Keratinocyte (primary cell): ENCODE results near the gene LYPLA2.

Experiments
- EZH2 ChIP-seq: IDR thresholded peaks from one replicate; pipeline ENCODE4 v1.6.1; 2012; ENCODE audit warnings: inconsistent platforms, mild to moderate bottlenecking, low read length, moderate library complexity
- TF ChIP-seq, protein P1 (sequence below), 3 experiments: IDR thresholded peaks in 1 of 3; conservative IDR thresholded peaks in 1 of 3; optimal IDR thresholded peaks in 1 of 3; 2 replicates in 2 of 3; 3 replicates in 1 of 3; pipeline versions ENCODE3 to v1.5.1; 2011; ENCODE audit warnings: low read length in 3 of 3, mild to moderate bottlenecking in 3 of 3, moderate library complexity in 2 of 3, control low read depth in 1 of 3, inconsistent platforms in 1 of 3; ENCODE audit not compliant: insufficient read depth in 2 of 3; ENCODE audit errors: extremely low read depth in 1 of 3

DNA sequence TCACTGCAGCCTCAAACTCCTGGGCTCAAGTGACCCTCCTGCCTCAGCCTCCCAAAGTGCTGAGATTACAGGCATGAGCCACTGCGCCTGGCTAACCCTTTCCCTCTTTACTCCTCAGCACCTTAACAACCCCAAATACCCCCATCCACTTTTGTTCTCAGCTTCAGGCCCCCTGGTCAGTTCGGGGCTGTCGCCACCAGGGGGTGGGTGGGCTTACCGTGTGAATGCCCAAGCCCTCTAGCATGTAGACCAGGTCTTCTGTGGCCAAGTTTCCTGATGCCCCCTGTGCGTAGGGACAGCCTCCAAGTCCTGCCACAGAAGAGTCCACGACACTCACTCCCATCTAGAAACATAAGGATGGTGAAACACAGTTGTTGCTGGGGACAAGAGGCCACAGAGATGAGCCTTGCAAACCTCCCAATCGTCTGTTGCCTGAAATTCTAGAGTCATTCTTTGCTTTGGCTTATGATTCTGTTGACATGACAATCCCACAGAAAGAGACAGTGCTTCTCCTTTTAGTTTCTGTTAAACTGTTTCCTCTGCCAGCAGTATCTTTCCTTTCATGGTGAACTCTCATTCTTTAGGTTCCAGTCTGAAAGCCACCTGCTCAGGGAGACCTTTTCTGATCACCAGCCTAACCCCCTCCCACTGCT, 13.4 kb downstream of the LYPLA2 start:
- TF ChIP-seq, protein P1, sequence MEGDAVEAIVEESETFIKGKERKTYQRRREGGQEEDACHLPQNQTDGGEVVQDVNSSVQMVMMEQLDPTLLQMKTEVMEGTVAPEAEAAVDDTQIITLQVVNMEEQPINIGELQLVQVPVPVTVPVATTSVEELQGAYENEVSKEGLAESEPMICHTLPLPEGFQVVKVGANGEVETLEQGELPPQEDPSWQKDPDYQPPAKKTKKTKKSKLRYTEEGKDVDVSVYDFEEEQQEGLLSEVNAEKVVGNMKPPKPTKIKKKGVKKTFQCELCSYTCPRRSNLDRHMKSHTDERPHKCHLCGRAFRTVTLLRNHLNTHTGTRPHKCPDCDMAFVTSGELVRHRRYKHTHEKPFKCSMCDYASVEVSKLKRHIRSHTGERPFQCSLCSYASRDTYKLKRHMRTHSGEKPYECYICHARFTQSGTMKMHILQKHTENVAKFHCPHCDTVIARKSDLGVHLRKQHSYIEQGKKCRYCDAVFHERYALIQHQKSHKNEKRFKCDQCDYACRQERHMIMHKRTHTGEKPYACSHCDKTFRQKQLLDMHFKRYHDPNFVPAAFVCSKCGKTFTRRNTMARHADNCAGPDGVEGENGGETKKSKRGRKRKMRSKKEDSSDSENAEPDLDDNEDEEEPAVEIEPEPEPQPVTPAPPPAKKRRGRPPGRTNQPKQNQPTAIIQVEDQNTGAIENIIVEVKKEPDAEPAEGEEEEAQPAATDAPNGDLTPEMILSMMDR (optimal IDR thresholded peaks at IDR 0.05 in 1 of 3, IDR thresholded peaks at IDR 0.05 in 1 of 3, conservative IDR thresholded peaks at IDR 0.05 in 1 of 3; ENCODE audit: extremely low read depth in 1 of 3, insufficient read depth in 2 of 3, low read length in 3 of 3) = no peak
- no peak for TF ChIP-seq EZH2
